Astrocyte (in vitro differentiated cells and primary cell): ENCODE results near the gene ZC3H12D.

Source experiments
- EZH2 ChIP-seq: IDR thresholded peaks from 2 replicates; pipeline ENCODE4 v1.6.1; 2012; ENCODE audit warnings: mild to moderate bottlenecking, low read length, inconsistent platforms; ENCODE audit not compliant: insufficient read depth
- TF ChIP-seq, protein P1 (sequence below): IDR thresholded peaks from 2 replicates; pipeline ENCODE4 v1.5.1; 2011; ENCODE audit warnings: low read depth, mild to moderate bottlenecking, inconsistent platforms, low read length, moderate library complexity; ENCODE audit not compliant: insufficient read depth

GRCh38 chr6:149489967-149490366 lies 5.2 kb upstream of the ZC3H12D start:
- TF ChIP-seq, protein P1, sequence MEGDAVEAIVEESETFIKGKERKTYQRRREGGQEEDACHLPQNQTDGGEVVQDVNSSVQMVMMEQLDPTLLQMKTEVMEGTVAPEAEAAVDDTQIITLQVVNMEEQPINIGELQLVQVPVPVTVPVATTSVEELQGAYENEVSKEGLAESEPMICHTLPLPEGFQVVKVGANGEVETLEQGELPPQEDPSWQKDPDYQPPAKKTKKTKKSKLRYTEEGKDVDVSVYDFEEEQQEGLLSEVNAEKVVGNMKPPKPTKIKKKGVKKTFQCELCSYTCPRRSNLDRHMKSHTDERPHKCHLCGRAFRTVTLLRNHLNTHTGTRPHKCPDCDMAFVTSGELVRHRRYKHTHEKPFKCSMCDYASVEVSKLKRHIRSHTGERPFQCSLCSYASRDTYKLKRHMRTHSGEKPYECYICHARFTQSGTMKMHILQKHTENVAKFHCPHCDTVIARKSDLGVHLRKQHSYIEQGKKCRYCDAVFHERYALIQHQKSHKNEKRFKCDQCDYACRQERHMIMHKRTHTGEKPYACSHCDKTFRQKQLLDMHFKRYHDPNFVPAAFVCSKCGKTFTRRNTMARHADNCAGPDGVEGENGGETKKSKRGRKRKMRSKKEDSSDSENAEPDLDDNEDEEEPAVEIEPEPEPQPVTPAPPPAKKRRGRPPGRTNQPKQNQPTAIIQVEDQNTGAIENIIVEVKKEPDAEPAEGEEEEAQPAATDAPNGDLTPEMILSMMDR, result no peak
- TF ChIP-seq EZH2, result no peak
